H1 (cell line): ENCODE data around the gene NEUROG1. TPM values are rescaled to one million over a fixed set of nuclear protein-coding genes. Genes with fewer than 3 reads are reported as not detected.

Experiments used
- CTCF ChIA-PET: fragments of 300-600 bp; sonication (Branson Sonifier 250); formaldehyde crosslinking; loops from one replicate; lab custom pipeline; 2021; ENCODE audit not compliant: partially characterized antibody; lab: Charles Lee
- POLR2A ChIA-PET: fragments of 300-600 bp; sonication (Branson Sonifier 250); formaldehyde crosslinking; loops from one replicate; lab custom pipeline; 2021; ENCODE audit warnings: inconsistent platforms; ENCODE audit not compliant: partially characterized antibody; lab: Charles Lee
- DNase-seq, 2 experiments: peaks; one replicate each; pipeline versions ENCODE4 v3.0.0 to v3.0.0-alpha.2; 2010 to 2022; ENCODE audit warnings: low spot score in 2 of 2, low read depth in 1 of 2, mixed read lengths in 1 of 2
- FAIRE-seq: peaks from 2 replicates; lab custom pipeline; 2011; peaks lifted over from hg19 to GRCh38; lab: Jason Lieb, UNC
- H2AFZ ChIP-seq: 2 replicates; pipeline ENCODE4 v1.8.1; 2012; ENCODE audit warnings: low read length, inconsistent platforms
- H2AK5ac ChIP-seq: 2 replicates; pipeline ENCODE4 v1.6.1; 2013; ENCODE audit warnings: low read depth, low read length
- H2BK120ac ChIP-seq: replicated peaks from 2 replicates; pipeline ENCODE3; 2013; ENCODE audit warnings: low read depth, low read length, inconsistent platforms
- H2BK12ac ChIP-seq: 2 replicates; pipeline ENCODE4 v1.6.1; 2013; ENCODE audit warnings: low read depth, low read length
- H2BK15ac ChIP-seq: 2 replicates; pipeline ENCODE4 v1.6.1; 2013; ENCODE audit warnings: low read length
- H2BK20ac ChIP-seq: 2 replicates; pipeline ENCODE4 v1.6.1; 2013; ENCODE audit warnings: low read length
- H2BK5ac ChIP-seq: 2 replicates; pipeline ENCODE4 v1.6.1; 2013; ENCODE audit warnings: low read depth, low read length
- H3K14ac ChIP-seq: 2 replicates; pipeline ENCODE4 v1.6.1; 2013; ENCODE audit warnings: inconsistent platforms; ENCODE audit not compliant: insufficient read length
- H3K18ac ChIP-seq: 2 replicates; pipeline ENCODE4 v1.6.1; 2013; ENCODE audit warnings: low read length; ENCODE audit errors: extremely low read depth
- H3K23ac ChIP-seq: 2 replicates; pipeline ENCODE4 v1.6.1; 2013; ENCODE audit warnings: inconsistent platforms; ENCODE audit not compliant: insufficient read length
- H3K23me2 ChIP-seq: 2 replicates; pipeline ENCODE4 v1.6.1; 2013; ENCODE audit warnings: low read depth, low read length
- H3K27ac ChIP-seq: 2 replicates; pipeline ENCODE4 v1.6.1; 2011; ENCODE audit warnings: low read depth, low read length, inconsistent platforms
- H3K27me3 ChIP-seq, 4 experiments: replicated peaks in 1 of 4; 1 replicate in 1 of 4; 2 replicates in 3 of 4; pipeline versions ENCODE4 v1.6.1 to v1.8.1; 2011 to 2013; ENCODE audit warnings: low read length in 3 of 4, mild to moderate bottlenecking in 3 of 4, inconsistent platforms in 2 of 4, mixed read lengths in 2 of 4, moderate library complexity in 1 of 4; ENCODE audit not compliant: control insufficient read depth in 3 of 4, insufficient read depth in 3 of 4; ENCODE audit errors: extremely low read depth in 1 of 4
- H3K36me3 ChIP-seq, 4 experiments: 2 replicates each; pipeline versions ENCODE4 v1.6.1 to v1.8.1; 2011 to 2013; ENCODE audit warnings: mild to moderate bottlenecking in 4 of 4, low read length in 3 of 4, moderate library complexity in 2 of 4, control low read depth in 1 of 4, inconsistent platforms in 1 of 4; ENCODE audit not compliant: insufficient read depth in 4 of 4, control insufficient read depth in 2 of 4
- H3K4ac ChIP-seq: replicated peaks from 2 replicates; pipeline ENCODE3; 2013; ENCODE audit warnings: low read length, low read depth, mixed read lengths, inconsistent platforms; ENCODE audit not compliant: insufficient read length
- H3K4me1 ChIP-seq, 4 experiments: replicated peaks in 1 of 4; 1 replicate in 1 of 4; 2 replicates in 3 of 4; pipeline versions ENCODE4 v1.6.1 to v1.8.1; 2011 to 2013; ENCODE audit warnings: low read length in 3 of 4, inconsistent platforms in 2 of 4, mixed read lengths in 1 of 4; ENCODE audit not compliant: insufficient read depth in 4 of 4, control insufficient read depth in 3 of 4
- H3K4me2 ChIP-seq, 2 experiments: 2 replicates each; pipeline versions ENCODE4 v1.6.1 to v1.8.1; 2011 to 2013; ENCODE audit warnings: low read depth in 2 of 2, low read length in 2 of 2, control low read depth in 1 of 2, inconsistent platforms in 1 of 2, mild to moderate bottlenecking in 1 of 2; ENCODE audit not compliant: insufficient read depth in 1 of 2
- H3K4me3 ChIP-seq, 4 experiments: fragments of 200-600, 300-600 bp in 1 of 4; sonication (generic), shearing (Covaris generic), sonication (Bioruptor Twin) in 1 of 4; 2 replicates each; pipeline versions ENCODE4 v1.5.1 to v1.8.1; 2011 to 2016; ENCODE audit warnings: low read length in 4 of 4, low read depth in 3 of 4, control low read depth in 2 of 4, inconsistent platforms in 2 of 4, mild to moderate bottlenecking in 2 of 4, mixed read lengths in 1 of 4, moderate library complexity in 1 of 4; ENCODE audit not compliant: insufficient read depth in 2 of 4; ENCODE audit errors: extremely low read depth in 1 of 4
- H3K56ac ChIP-seq: replicated peaks from 2 replicates; pipeline ENCODE3; 2013; ENCODE audit warnings: low read depth, mild to moderate bottlenecking, mixed read lengths, low read length, inconsistent platforms; ENCODE audit not compliant: insufficient read length
- H3K79me1 ChIP-seq: 2 replicates; pipeline ENCODE4 v1.6.1; 2013; ENCODE audit warnings: low read depth, low read length, control low read depth
- H3K79me2 ChIP-seq, 2 experiments: 2 replicates each; pipeline versions ENCODE4 v1.6.1 to v1.8.1; 2012 to 2013; ENCODE audit warnings: low read length in 2 of 2, mild to moderate bottlenecking in 2 of 2, inconsistent platforms in 1 of 2; ENCODE audit not compliant: insufficient read depth in 2 of 2, control insufficient read depth in 1 of 2
- H3K9ac ChIP-seq, 4 experiments: replicated peaks in 1 of 4; 1 replicate in 1 of 4; 2 replicates in 3 of 4; pipeline versions ENCODE4 v1.6.1 to v1.8.1; 2011 to 2013; ENCODE audit warnings: low read depth in 3 of 4, low read length in 3 of 4, control low read depth in 2 of 4, mild to moderate bottlenecking in 2 of 4, moderate library complexity in 2 of 4, inconsistent platforms in 1 of 4; ENCODE audit errors: extremely low read depth in 1 of 4
- H3K9me3 ChIP-seq, 2 experiments: 2 replicates each; pipeline versions ENCODE4 v1.6.1 to v1.8.1; 2012 to 2013; ENCODE audit warnings: mild to moderate bottlenecking in 2 of 2, moderate library complexity in 2 of 2, control low read depth in 1 of 2, inconsistent platforms in 1 of 2, low read depth in 1 of 2, low read length in 1 of 2, mixed read lengths in 1 of 2; ENCODE audit not compliant: insufficient read depth in 2 of 2
- H4K20me1 ChIP-seq, 2 experiments: replicated peaks in 1 of 2; 2 replicates each; pipeline versions ENCODE3 to v1.8.1; 2011 to 2013; ENCODE audit warnings: inconsistent platforms in 2 of 2, low read length in 2 of 2, mild to moderate bottlenecking in 1 of 2; ENCODE audit not compliant: insufficient read depth in 2 of 2, control insufficient read depth in 1 of 2
- H4K5ac ChIP-seq: 2 replicates; pipeline ENCODE4 v1.6.1; 2013; ENCODE audit warnings: low read length, low read depth, mixed read lengths, inconsistent platforms; ENCODE audit not compliant: insufficient read length
- H4K8ac ChIP-seq: 2 replicates; pipeline ENCODE4 v1.8.0; 2013; ENCODE audit warnings: mild to moderate bottlenecking, moderate library complexity, low read length, inconsistent platforms; ENCODE audit not compliant: insufficient read depth; ENCODE audit errors: extremely low read depth
- H4K91ac ChIP-seq: replicated peaks from 2 replicates; pipeline ENCODE3; 2013; ENCODE audit warnings: low read length, mixed read lengths, inconsistent platforms; ENCODE audit not compliant: insufficient read length
- EGR1 ChIP-seq: IDR thresholded peaks from 2 replicates; pipeline ENCODE4 v1.6.1; 2011; ENCODE audit warnings: low read depth, low read length, borderline replicate concordance
- EZH2 ChIP-seq: fragments of 200-600 bp; sonication (generic); IDR thresholded peaks from 2 replicates; pipeline ENCODE4 v1.7.1; 2012; ENCODE audit warnings: low read depth, mild to moderate bottlenecking, moderate library complexity, low read length, inconsistent platforms; ENCODE audit not compliant: severe bottlenecking
- RNF2 ChIP-seq: fragments of 200-900, 300-1000 bp; sonication (generic); IDR thresholded peaks from 2 replicates; pipeline ENCODE4 v1.7.1; 2016; ENCODE audit warnings: borderline replicate concordance, low read depth, mild to moderate bottlenecking, antibody characterized with exemption, low read length; ENCODE audit not compliant: poor library complexity, severe bottlenecking; ENCODE audit errors: missing control alignments
- SUZ12 ChIP-seq: fragments of 200-600 bp; sonication (generic); IDR thresholded peaks from 2 replicates; pipeline ENCODE4 v1.6.1; 2012; ENCODE audit warnings: mild to moderate bottlenecking, inconsistent platforms, low read length, moderate library complexity, mixed read lengths
- TBP ChIP-seq: IDR thresholded peaks from 2 replicates; pipeline ENCODE4 v1.6.1; 2011; ENCODE audit warnings: low read depth, low read length, improper control_type of control experiment
- TCF12 ChIP-seq: IDR thresholded peaks from 2 replicates; pipeline ENCODE4 v1.6.1; 2011; ENCODE audit warnings: low read depth, mild to moderate bottlenecking, low read length
- WGBS, 2 experiments: shearing (Covaris generic) in 1 of 2; methylation state at CpG; one replicate each; pipeline versions ENCODE4 v1.1.6 to v1.1.7; 2013 to 2015; ENCODE audit warnings: low lambda C conversion rate in 2 of 2, mixed read lengths in 2 of 2, inconsistent platforms in 1 of 2, low coverage in 1 of 2, missing lambda C conversion rate in 1 of 2; ENCODE audit not compliant: insufficient replicate concordance in 2 of 2, insufficient coverage in 1 of 2, insufficient read length in 1 of 2; ENCODE audit errors: extremely low coverage in 1 of 2, missing lambda C conversion rate in 1 of 2; 5-methylcytosine and 5-hydroxymethylcytosine counted together
- polyA plus RNA-seq, 7 experiments: library from polyadenylated mRNA; depleted of rRNA in 3 of 7; stranded (reverse) in 5 of 7; unstranded in 2 of 7; fragments of >200 nt in 5 of 7; fragments of 200-250 nt in 2 of 7; gene quantifications; 1 replicate in 5 of 7; 2 replicates in 1 of 7; 4 replicates in 1 of 7; pipeline versions ENCODE4 v1.2.1 to v1.2.3, GENCODE V29; 2011 to 2013; ENCODE audit warnings: missing spikeins in 2 of 7, mixed read lengths in 2 of 7
- total RNA-seq: library from RNA; stranded (reverse); fragmentation: NEBNext Ultra II Directional; extraction: Animal tissue kit (Norgen Biotek cat#: 25700); gene quantifications from 2 replicates; pipeline ENCODE4 v1.2.1, GENCODE V29; 2021

NEUROG1 gene
- total and polyA plus RNA-seq, 2 of the 8 experiments (the other 6 are each of a cell fraction or from before 2014, with no cell fraction given), result not detected

DNA sequence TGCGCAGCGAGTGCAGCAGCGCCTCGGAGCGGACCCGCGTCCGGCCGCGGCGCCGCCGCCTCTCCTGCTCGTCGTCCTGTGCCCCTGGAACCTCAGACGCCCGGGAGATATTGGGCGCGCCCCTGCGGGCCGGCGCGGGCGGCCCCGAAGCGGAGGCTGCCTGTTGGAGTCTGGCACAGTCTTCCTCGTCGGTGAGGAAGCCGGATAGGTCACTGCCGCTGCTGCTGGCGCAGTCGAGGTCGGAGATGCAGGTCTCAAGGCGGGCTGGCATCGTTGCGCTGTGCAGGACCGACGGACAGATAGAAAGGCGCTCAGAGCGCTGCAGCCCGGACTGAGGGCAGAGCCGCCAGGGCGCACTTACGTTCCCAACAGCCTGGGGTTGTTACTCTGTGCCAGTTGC, 344 bp downstream of the NEUROG1 start:
- Histone ChIP-seq H2BK12ac (peak overlapping the region; percentile 94; the same call in 1 of the 2 replicates), H2BK20ac (peak overlapping the region; percentile 80; the same call in 1 of the 2 replicates), H3K4me1 (peaks cover 0 to 12% (median 11%) of the 10 kb centered on the region in 4 experiments; a peak in 6 of 7 replicates), H3K9me3 (peaks cover 9 to 15% of the 10 kb centered on the region in 2 experiments), H4K91ac (no peak overlapping the region), H3K56ac (no peak overlapping the region), H2BK5ac (no peak overlapping the region; the same call in 1 of the 2 replicates), H3K4me3 (peak overlapping the region in 3 of 4 experiments; percentile 26 to 51 (median 26); a peak in 6 of 8 replicates), H3K27ac (no peak overlapping the region), H3K79me2 (no peaks in the 10 kb centered on the region), H4K8ac (peak overlapping the region; percentile 73), H3K18ac (peak overlapping the region; percentile 68; the same call in 1 of the 2 replicates), H3K23me2 (peaks cover 10% of the 10 kb centered on the region; the same call in 1 of the 2 replicates), H2AFZ (0 out of 2 replicates have a peak overlapping the region, but pooled peaks have one; percentile 8), H3K79me1 (no peaks in the 10 kb centered on the region), H3K4me2 (peak overlapping the region; percentile 72 to 74), H2AK5ac (no peak overlapping the region), H3K9ac (no peak overlapping the region), H3K23ac (no peak overlapping the region), H3K14ac (no peak overlapping the region), H3K27me3 (peaks cover 89 to 100% (median 96%) of the 10 kb centered on the region in 4 experiments), H2BK15ac (no peak overlapping the region; the same call in 1 of the 2 replicates), H4K5ac (no peak overlapping the region), H4K20me1 (peaks cover 19 to 27% of the 10 kb centered on the region in 2 experiments), H2BK120ac (no peak overlapping the region), H3K36me3 (peaks cover 0 to 11% (median 0%) of the 10 kb centered on the region in 4 experiments; a peak in 2 of 8 replicates), H3K4ac (peak overlapping the region; percentile 27)
- ChIA-PET POLR2A (interaction anchor here (2.6 kb wide), 1 partner anchor 45 kb away, joined by 15 read pairs; no protein-coding TSS in a partner anchor), CTCF (interaction anchor here (1.4 to 7.0 kb wide), 4 partner anchors 17 to 69 kb away, joined by 4 to 77 read pairs (median 40); no protein-coding TSS in a partner anchor)
- TF ChIP-seq TBP (no peak), EGR1 (no peak), SUZ12 (peak; percentile 89), EZH2 (peak; percentile 89), TCF12 (no peak), RNF2 (peak; percentile 84)
- FAIRE-seq (no peak), DNase-seq (no peak)
- WGBS, 2 experiments, result 2% methylated on average over 42 of the region's 44 CpGs; no CpG with 5 or more reads in 1 of the 2 experiments
